ENCODE measurements around the gene SHROOM1.
"Not testable (repeated sequence)": the region's sequence is repeated elsewhere in the genome, so short reads cannot be mapped to it uniquely, and the experiment has no call there.

Gene SHROOM1

DNA sequence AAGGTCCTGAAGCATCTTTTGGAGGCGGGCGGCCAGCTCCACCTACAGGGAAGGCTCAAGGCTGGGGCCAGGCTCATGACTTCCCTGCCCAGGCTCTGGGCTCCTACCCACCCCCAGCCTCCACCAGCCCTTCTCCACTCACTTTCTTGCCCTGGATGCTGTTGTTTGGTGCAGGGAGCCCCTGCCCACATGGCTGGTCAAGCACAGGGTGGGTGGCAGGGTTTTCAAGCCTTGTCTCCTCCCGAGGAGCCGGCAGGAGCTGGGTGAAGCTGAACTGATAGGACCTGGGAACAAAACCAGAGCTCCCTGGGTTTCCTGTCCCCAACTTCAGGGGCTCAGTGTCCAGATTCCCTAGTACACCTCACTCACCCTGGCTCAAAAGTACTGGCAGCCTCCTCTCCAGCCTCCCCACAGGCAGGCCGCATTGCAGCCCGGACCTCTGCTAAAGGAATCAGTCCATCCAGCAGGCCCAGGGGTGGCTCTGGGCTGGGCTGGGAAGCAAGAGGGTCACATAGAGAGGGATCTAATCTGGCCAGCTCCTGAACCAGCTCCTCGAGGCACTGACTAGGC lies 6.9 kb downstream of the SHROOM1 start:
- DNase-seq: no peak

DNA sequence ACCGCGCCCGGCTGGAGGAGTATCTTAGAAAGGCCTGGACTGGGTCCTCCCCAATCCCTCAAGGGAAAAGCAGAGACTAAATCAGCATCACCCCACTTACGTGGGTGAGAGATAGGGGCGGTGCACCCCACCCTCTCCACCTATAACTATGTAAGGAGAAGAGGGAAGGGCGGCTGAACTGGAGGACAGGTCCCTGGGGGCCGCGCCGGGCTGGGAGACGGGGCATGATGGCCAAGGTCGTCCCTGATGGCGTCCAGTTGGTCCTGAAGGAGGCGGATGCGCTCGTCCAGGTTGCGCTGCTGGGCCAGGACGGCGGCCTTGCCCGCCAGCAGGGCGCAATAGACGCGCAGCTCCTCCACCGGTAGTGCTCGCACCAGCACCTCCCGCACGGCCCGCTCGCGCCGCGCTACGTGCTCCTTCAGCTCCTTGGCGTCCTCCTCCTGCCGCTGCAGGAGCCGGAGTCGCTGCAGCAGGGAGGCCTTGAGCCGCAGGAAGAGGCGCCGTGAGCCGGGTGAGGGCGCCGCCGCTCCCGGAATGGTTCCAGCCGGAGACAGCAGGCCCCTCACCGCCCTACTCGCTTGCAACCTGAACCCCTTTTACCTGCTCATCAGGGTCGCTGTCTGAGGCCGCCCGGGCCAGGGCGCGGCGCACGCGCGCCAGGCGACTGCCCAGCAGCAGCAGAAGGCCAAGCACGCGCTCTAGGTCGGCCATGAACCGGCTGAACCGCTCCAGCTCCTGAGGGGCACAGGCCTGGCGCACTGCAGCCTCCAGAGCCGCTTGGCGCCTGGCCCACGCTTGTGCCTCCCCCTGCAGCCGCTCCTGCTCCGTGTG lies 7.6 kb downstream of the SHROOM1 start:
- DNase-seq: no peak

DNA sequence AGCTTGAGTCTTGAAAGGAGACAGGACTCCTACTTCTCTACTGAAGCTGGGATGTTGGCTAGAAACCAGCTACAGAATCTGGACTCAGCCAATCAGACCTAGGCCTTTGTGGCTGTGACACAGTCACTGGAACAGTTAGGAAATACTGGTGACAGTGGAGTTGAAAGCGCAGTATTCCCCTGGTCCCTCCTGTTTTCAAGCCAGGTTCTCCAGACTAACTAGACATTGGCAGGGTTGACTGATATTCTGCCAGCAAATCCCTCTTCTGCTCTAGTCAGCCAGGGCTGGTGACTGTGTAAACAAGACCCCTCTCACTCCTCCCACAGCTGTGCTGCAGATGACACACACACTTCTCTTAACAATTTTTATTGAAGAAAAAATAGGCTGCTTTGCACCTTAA lies 8.7 kb downstream of the SHROOM1 start:
- no peak for DNase-seq

DNA sequence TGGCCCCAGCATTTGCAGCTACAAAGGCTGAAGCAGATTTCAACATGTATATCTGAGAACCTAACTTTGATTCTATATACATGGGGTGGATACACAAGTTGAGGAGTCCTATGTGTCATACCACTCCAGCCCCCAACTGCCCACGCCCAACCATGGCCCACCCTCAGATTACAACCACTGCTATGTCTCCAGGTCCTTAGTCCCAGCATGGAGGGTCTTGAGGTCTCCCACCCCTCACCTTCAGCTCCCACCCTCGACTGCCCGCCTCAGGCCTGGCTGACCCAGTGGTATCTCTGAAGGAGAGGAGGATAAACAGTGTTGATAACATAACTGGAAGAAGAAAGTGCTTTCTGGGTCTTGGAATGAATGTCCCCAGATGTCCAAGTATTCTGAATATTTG lies 9.1 kb downstream of the SHROOM1 start:
- DNase-seq: no peak

DNA sequence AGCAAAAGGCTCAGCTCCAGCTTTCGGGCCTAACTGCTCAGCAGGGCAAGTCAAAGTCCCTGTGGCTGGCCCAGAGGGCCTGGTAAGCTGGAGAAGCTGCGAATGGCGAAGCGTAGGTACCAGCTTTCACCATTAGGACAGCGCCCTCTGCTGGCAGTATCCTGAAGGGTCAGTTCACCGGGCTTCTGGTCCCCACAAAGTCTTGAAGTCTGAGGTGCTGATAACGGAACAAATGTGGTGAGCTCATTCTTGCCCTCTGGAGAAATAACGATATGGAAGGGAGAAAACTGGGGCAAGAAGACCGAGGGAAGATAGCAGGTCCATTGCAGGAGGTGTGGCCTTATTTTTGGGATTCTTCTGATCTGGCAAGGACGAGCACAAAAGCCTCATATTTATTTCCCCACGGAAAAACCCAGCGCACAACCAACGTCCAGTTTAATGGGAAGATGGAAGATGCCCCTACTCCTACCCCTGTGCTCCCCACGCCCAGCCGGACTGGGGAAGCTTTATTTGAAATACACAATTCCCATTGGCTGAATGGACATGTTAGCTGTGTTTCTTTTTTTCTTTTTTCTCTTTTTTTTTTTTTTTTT lies 10.2 kb downstream of the SHROOM1 start:
- no peak for DNase-seq

DNA sequence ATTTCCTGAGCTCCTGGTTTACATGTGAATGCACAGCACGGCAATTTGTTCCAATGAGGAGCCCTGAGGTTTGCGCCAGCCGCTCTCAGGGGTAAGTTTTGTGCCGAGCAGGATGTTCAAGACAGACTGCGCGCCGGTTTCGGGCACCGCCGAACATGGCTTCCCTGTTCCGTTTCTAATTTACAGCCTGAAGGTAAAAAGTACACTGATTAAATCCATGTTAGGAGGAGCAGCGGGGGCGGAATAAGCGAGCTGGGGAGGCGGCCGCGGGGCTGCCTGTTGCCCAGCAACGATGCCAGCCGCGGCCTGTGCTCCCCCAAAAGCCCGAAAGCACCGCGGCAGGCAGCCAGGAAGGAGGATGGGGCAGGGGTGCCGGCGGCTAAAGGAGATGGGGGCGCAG lies 11.0 kb downstream of the SHROOM1 start:
- no peak for DNase-seq

DNA sequence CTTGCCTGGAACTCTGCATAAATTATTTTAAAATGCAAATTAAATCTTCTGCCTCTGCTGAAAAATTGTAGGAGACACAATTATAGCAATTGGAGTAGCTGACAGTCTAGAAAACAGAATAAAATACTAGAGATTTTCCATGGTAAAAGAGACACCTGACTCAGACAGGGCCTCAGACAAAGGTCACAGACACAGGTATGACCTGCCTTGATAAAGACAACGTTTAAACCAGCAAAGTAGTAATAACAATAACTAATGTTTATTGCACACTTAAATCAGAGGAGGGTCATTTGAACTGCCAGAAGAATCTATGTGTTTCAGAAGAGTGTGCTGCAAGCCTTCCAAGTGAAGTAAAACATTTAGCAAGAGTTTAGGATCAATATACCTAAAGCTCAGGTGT lies 13.4 kb downstream of the SHROOM1 start:
- no peak for DNase-seq

DNA sequence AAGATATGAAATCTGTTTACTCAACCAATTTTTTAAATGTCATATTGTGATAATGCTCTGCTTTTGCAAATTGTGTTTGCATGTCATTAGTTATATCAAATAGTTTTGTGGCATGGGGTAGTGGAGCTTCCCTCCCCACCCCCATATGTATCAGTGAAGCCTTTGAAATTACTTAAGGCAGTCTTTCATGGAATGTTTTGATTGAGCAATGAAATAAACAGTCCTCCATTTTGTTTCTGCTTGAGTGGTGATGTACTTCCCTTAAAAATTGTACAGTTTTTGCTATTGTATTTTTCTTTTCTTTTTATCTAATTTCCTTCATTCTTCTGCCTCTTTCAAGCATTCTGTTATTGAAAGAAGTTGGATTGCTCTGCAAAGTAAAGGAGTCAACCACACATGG lies 13.9 kb downstream of the SHROOM1 start:
- no peak for DNase-seq

DNA sequence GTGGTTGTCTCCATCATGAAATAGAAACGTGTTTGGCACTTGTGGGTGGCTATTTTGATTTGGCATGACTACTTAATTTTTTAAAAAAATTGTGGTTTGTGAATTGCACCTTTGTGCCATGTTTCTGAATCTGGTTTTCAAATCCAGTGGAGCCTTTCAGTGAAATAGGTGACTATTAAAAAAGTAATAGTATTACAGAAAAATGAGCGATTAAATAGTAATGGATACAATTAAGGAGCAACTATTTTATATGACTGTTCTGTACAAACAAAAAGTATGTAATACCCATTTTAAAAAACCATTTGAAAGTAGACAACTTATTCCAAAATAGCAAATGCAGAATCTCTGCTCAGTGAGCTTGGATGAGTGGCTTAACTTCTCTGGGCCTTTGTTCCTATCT lies 14.4 kb downstream of the SHROOM1 start:
- DNase-seq: no peak

DNA sequence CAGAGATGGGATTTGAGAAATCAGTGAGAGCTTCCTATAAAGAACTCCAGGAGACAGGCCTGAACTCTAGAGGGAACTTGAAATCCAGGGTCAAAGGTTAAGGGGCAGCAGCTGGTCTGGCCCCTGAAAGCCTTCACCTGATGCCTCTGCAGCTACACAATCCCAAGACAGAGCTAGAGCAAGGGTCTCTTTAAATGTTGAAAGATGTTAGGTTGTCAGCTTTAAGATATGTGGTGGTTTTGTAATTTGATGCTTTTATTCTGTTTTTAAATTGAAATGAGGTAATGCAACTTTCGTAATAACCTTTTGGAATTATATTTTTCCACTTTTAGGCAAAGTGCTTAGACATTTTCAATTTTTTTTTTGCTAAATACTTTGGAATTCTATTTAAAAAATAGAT lies 15.0 kb downstream of the SHROOM1 start:
- DNase-seq: no peak

DNA sequence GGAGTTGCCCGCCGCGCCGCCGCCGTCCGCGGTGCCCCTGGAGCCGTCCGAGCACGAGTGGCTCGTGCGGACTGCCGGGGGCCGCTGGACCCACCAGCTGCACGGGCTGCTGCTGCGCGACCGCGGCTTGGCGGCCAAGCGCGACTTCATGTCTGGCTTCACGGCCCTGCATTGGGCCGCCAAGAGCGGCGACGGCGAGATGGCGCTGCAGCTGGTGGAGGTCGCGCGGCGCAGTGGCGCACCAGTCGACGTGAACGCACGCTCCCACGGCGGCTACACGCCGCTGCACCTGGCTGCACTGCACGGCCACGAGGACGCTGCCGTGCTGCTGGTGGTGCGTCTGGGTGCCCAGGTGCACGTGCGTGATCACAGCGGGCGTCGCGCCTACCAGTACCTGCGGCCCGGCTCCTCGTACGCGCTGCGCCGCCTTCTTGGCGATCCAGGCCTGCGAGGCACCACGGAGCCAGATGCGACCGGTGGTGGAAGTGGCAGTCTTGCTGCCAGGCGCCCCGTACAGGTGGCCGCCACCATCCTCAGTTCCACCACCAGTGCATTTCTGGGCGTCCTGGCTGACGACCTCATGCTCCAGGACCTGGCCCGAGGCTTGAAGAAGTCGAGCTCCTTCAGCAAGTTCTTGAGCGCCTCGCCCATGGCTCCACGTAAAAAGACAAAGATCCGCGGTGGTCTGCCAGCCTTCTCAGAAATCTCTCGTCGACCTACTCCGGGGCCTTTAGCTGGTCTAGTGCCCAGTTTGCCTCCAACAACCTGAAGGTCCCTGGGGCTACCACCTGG lies 15.7 kb downstream of the SHROOM1 start:
- no peak for DNase-seq

DNA sequence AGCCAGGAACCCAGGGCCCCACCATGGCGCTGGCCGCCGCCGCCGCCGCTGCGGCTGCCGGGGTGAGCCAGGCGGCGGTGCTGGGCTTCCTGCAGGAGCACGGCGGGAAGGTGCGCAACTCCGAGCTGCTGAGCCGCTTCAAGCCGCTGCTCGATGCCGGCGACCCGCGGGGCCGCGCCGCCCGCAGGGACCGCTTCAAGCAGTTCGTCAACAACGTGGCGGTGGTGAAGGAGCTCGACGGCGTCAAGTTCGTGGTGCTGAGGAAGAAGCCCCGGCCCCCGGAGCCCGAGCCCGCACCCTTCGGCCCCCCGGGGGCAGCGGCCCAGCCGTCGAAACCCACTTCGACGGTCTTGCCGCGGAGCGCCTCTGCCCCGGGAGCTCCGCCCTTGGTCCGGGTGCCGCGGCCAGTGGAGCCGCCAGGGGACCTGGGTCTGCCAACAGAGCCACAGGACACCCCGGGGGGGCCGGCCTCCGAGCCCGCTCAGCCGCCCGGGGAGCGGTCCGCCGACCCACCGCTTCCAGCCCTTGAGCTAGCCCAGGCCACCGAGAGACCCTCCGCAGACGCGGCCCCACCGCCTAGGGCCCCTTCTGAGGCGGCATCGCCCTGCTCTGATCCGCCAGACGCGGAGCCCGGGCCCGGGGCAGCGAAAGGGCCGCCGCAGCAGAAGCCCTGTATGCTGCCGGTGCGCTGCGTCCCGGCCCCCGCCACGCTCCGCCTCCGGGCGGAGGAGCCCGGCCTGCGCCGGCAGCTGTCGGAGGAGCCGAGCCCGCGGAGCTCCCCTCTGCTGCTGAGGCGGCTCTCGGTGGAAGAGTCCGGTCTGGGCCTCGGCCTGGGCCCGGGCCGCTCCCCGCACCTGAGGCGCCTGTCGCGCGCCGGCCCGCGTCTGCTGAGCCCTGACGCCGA lies 16.6 kb downstream of the SHROOM1 start:
- DNase-seq: no peak

DNA sequence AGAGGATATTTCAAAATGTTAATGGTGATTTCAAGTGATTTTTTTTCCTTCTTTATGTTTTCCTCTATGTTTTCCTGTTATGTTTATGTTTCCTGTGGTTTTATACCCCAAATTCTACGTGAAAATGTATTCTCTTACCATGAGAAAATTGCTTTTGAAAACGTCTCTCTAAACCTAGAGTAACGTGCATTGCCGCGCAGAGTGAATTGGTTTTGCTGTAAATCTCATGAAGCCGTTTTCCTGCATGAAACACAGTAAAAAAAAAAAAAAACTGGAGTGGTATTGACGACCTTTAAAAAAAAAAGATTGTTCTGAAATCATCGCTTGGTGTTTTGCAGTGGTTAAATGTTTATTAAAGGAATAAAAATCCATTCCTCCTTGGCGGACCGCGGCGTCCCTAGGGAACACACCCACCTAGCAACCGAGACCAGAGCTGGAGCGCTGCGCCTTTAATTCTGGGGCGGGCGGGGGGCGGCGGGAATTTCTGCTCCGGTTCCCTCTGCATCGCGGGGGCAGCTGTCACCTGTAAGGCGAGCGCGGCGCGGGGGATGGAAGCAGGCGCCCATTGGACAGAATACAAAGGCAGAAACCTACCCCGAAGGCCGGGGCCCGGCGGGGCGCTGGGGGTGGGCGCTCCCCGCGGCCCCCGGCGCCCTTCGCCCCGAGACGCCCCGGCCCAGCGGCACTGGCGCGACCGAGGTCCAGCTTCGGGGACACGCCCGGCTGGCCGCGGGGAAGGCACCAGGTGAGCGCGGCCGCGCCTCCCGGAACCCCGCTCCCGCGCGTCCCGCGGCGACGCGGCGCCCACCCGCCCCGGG lies 17.5 kb downstream of the SHROOM1 start, which contains the start of gene SOWAHA:
SOWAHA (plus strand) TSS at position 522 of the 818 bp plus-strand sequence. CDS start 320 bp downstream, outside the sequence.
- DNase-seq: no peak

DNA sequence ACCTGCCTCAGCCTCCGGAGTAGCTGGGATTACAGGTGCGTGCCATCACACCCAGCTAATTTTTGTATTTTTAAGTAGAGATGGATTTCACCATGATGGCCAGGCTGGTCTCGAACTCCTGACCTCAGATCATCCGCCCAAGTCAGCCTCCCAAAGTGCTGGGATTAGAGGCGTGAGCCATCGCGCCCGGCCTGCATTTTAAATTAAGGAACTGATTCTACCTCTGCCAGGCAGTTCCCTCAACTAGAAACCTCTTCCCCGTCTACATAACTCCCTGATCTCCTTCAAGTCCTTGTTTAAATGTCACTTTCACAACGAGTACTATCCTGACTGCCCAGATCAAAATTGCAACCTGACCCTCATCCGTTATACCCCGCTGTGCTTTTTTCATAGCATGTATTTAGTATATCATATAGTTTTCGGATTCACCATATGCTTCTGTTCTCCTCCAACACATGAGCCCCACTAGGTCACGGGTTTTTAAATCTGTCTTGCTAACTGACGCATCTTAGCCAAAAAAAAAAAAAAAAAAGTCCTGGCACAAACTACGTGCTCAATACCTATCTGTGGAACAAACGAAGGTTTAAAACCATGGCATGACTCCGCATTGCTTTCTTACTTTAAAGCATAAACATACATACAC lies 18.2 kb downstream of the SHROOM1 start:
- no peak for DNase-seq

DNA sequence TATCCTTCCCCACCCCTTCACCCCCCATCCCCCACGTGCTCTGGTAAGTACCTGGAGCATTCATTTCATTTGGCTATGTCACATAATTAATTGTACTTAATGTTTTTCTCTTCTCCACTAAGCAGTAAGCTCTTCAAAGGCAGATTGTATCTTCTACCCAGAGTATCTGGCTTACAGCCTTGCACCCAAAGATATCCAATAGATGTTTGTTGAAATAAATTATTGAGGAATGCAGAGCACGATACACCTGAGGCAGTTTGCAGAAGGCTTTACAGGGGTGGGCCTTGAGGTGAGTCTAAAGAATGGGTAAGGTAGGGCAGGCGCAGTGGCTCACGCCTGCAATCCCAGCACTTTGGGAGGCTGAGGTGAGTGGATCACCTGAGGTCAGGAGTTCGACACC lies 19.8 kb downstream of the SHROOM1 start:
- no peak for DNase-seq

DNA sequence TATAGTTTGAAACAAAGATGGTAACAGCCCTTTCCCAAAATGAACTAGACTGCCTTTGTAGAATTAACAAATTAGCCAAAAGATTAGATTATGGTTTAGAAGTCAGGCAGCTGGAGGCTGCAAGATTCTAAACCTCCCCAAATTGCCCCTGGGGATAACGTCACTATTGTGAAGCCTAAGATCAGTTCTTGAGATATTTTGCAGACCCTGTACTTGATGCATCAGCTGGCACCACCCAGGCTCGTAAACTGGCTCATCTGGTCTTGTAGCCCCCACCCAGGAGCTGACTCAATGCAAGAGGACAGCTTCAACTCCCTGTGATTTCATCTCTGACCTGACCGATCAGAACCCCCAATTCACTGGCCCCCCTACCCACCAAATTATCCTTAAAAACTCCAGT lies 21.6 kb downstream of the SHROOM1 start:
- no peak for DNase-seq

DNA sequence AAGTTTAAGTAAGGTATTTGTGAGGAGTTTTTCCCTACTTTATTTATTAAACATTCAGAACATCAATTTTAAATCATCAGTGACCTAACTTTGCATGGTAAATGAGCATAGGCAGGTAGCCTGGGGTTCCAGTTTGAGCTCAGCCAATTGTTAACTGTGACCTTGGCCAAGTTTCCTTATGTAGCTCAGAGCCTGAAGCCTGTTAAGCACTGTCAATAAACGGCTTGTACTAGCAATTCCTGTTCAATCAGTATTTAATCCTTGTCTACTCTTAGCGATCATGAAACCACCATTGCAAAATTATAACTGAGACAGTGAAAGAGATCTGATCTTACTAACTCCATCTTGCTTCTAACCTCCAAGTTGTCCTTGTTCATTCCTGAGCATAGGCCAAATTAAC lies 22.0 kb downstream of the SHROOM1 start:
- no peak for DNase-seq

DNA sequence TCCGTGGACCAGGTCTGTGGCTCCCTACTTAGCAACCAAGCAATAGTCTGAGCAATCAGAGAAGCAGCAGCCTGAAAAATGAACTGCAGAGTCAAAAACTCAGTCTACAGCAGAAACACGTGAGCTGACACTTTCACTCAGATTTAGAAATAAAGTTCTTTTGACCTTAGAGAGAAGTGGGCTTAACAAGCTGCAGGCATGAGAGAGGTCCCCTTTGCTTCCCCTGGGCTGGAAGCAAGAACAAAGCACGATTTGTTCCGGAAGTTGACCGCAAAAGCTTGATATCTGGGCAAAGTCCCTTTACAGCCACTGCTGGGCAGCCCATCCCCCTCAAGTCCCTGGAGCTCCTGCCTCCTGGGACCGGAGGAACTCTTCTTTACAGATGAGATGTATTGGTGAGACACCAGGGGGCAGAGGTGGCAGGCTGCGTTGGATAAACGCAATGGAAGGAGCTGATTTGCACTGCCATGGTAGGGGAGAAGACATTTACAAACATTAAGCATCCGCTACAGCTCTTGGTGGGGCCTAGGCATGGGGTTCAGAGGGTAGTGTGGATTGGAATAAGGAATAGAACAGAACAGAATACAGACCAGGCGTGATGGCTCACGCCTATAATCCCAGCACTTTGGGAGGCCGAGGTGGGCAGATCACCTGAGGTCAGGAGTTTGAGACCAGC lies 23.1 kb downstream of the SHROOM1 start:
- no peak for DNase-seq

DNA sequence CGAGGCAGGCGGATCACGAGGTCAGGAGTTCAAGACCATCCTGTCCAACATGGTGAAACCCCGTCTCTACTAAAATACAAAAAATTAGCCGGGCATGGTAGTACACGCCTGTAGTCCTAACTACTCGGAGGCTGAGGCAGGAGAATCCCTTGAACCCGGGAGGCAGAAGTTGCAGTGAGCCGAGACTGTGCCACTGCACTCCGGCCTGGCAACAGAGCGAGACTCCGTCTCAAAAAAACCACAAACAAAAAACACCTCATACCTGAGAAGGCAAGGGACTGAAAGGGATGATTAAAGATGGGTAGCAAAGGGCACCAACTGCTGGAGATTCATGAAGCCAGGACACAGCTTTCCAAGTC lies 23.7 kb downstream of the SHROOM1 start:
- DNase-seq: not testable (repeated sequence)

DNA sequence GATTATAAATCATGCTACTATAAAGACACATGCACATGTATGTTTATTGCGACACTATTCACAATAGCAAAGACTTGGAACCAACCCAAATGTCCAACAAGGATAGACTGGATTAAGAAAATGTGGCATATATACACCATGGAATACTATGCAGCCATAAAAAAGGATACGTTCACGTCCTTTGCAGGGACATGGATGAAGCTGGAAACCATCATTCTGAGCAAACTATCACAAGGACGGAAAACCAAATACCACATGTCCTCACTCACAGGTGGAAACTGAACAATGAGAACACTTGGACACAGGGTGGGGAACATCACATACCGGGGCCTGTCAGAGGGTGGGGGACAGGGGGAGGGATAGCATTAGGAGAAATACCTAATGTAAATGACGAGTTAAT lies 24.6 kb downstream of the SHROOM1 start:
- DNase-seq: not testable (repeated sequence)

All from cortex of kidney (tissue), 1 donor.